ENCODE measurements around the gene VPS37D. TPM values are rescaled to one million over a fixed set of nuclear protein-coding genes. Genes with fewer than 3 reads are reported as not detected.
A peak's percentile ranks its signal among the peaks of the same experiment; 100 is the strongest.

Gene VPS37D
- total RNA-seq, 2 donors from 2014 or later = 6.1 to 9.1 TPM

- no peaks in the 10 kb centered on the region for H3K4me1 Mint-ChIP-seq
- WGBS, 2 experiments (ENCODE audit: insufficient coverage in 1 of 2, insufficient read length in 1 of 2) = 90 to 94% methylated on average over 13 to 16 of the region's 16 CpGs
- peak overlapping the region; percentile 24 for H3K27ac ChIP-seq (ENCODE audit: low read depth, low read length)
- H3K9me3 ChIP-seq (ENCODE audit: control insufficient read depth, low read length) = no peaks in the 10 kb centered on the region
- H3K27me3 ChIP-seq (ENCODE audit: control insufficient read depth, insufficient read depth, low read length, poor library complexity, severe bottlenecking) = peaks cover 19% of the 10 kb centered on the region
- no peaks in the 10 kb centered on the region for H3K9me3 Mint-ChIP-seq
- no peak for TF ChIP-seq CTCF (conservative IDR thresholded peaks at IDR 0.05)
- no peak for DNase-seq
- no peak overlapping the region for H3K4me3 ChIP-seq (ENCODE audit: low read length)
- peaks cover 4% of the 10 kb centered on the region for H3K4me1 ChIP-seq (ENCODE audit: control insufficient read depth, insufficient read depth, low read length)
- H3K4me3 Mint-ChIP-seq = no peak overlapping the region
- no peak overlapping the region for H3K27ac Mint-ChIP-seq
- peaks cover 14% of the 10 kb centered on the region for H3K36me3 Mint-ChIP-seq (ENCODE audit: low read depth)
- H3K9ac ChIP-seq (ENCODE audit: extremely low read depth, low read length, poor library complexity, severe bottlenecking) = no peak overlapping the region
- H3K27me3 Mint-ChIP-seq (ENCODE audit: insufficient read depth) = peaks cover 19% of the 10 kb centered on the region
- H3K36me3 ChIP-seq (ENCODE audit: control insufficient read depth, insufficient read depth, low read length) = no peaks in the 10 kb centered on the region
These were observed 48.2 kb downstream of the VPS37D start for GRCh38 chr7:73715648-73716317.

GRCh38 chr7:73716318-73716890, 48.8 kb downstream of the VPS37D start:
- H3K4me1 Mint-ChIP-seq = no peaks in the 10 kb centered on the region

More at GRCh38 chr7:73716318-73716890, 48.8 kb downstream of the VPS37D start:
- no peak for TF ChIP-seq CTCF (conservative IDR thresholded peaks at IDR 0.05)
- Mint-ChIP-seq H3K27me3 (ENCODE audit: insufficient read depth) (peaks cover 26% of the 10 kb centered on the region), H3K36me3 (ENCODE audit: low read depth) (peaks cover 14% of the 10 kb centered on the region), H3K9me3 (no peaks in the 10 kb centered on the region), H3K4me3 (no peak overlapping the region), H3K27ac (no peak overlapping the region)
- DNase-seq = no peak
- no peak overlapping the region for H3K27ac ChIP-seq (ENCODE audit: low read depth, low read length)
- 91 to 100% methylated on average over 3 to 4 of the region's 4 CpGs for WGBS, 2 experiments (ENCODE audit: insufficient coverage in 1 of 2, insufficient read length in 1 of 2)
- H3K9ac ChIP-seq (ENCODE audit: extremely low read depth, low read length, poor library complexity, severe bottlenecking) = no peak overlapping the region
- H3K27me3 ChIP-seq (ENCODE audit: control insufficient read depth, insufficient read depth, low read length, poor library complexity, severe bottlenecking) = peaks cover 19% of the 10 kb centered on the region
- H3K4me3 ChIP-seq (ENCODE audit: low read length) = no peak overlapping the region
- H3K9me3 ChIP-seq (ENCODE audit: control insufficient read depth, low read length) = no peaks in the 10 kb centered on the region
- peaks cover 4% of the 10 kb centered on the region for H3K4me1 ChIP-seq (ENCODE audit: control insufficient read depth, insufficient read depth, low read length)
- no peaks in the 10 kb centered on the region for H3K36me3 ChIP-seq (ENCODE audit: control insufficient read depth, insufficient read depth, low read length)
